ENCODE data around the gene PRPSAP2. TPM values are rescaled to one million over a fixed set of nuclear protein-coding genes. Genes with fewer than 3 reads are reported as not detected.
"Not testable (repeated sequence)": the region's sequence is repeated elsewhere in the genome, so short reads cannot be mapped to it uniquely, and the experiment has no call there.

The PRPSAP2 gene
- total RNA-seq, 1 donor from 2014 or later: 50.6 TPM

DNA sequence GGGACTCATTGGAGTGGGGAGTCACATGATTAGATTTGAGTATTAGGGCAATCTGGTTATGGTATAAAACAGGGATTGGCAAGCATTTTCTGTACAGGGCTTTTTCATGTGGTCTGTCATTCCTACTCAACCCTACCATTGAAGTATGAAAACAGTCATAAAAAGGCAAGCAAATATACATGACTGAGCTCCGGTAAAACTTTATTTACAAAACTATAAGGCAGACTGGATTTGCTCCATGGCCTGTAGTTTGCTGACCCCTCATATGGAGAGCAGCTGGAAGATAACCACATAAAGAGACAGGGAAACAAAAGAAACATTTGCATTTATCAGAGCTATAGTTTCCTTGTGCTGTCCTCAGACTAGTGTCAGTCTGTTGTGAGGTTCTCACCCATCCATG lies 30.3 kb upstream of the PRPSAP2 start:
- H3K27me3 ChIP-seq (ENCODE audit: insufficient read depth, low read length); H3K27ac Mint-ChIP-seq (ENCODE audit: unreplicated experiment); FAIRE-seq: not testable (repeated sequence)

DNA sequence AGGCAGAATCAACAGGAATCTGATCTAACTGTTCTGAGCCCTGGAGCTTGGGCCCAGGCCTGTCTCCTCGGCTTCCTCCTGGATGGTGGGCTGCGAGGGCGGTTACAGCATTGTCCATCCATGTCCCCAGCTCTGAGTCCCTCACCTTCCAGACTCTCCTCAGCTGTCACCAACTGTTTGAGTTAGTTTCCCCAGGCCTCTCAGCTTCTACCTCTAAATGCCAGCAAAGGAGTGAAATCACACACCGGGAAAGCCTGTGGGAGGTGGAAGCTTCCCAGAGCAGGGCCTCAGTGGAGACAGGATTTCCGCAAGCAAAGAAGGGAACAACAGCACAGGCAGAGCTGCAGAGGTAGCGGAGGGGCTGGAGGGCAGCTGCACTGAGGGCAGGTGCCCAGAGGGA lies 9.4 kb upstream of the PRPSAP2 start:
- FAIRE-seq (no peak), DNase-seq (ENCODE audit: low read depth) (no peak)
- Histone ChIP-seq H3K79me2 (ENCODE audit: insufficient read depth, low read length) (no peaks in the 10 kb centered on the region), H3K27ac (ENCODE audit: low read depth, low read length) (no peak overlapping the region), H3K4me2 (ENCODE audit: low read length) (no peak overlapping the region), H2AFZ (ENCODE audit: low read depth, low read length) (no peak overlapping the region), H3K4me1 (ENCODE audit: insufficient read depth, low read length) (no peaks in the 10 kb centered on the region), H3K9me3 (ENCODE audit: insufficient read depth, low read depth, low read length) (no peaks in the 10 kb centered on the region), H3K27me3 (ENCODE audit: insufficient read depth, low read length) (no peaks in the 10 kb centered on the region), H3K4me3 (ENCODE audit: insufficient read depth, low read depth, low read length) (no peak overlapping the region), H3K36me3 (ENCODE audit: insufficient read depth, low read length) (no peaks in the 10 kb centered on the region), H3K9ac (ENCODE audit: low read length) (no peak overlapping the region), H4K20me1 (ENCODE audit: insufficient read depth, low read length) (no peaks in the 10 kb centered on the region)
- H3K27me3 Mint-ChIP-seq (ENCODE audit: low read depth, unreplicated experiment): no peaks in the 10 kb centered on the region
- H3K9me3 Mint-ChIP-seq (ENCODE audit: unreplicated experiment): no peaks in the 10 kb centered on the region
- H3K4me3 Mint-ChIP-seq (ENCODE audit: unreplicated experiment): no peak overlapping the region
- TF ChIP-seq, protein P1, sequence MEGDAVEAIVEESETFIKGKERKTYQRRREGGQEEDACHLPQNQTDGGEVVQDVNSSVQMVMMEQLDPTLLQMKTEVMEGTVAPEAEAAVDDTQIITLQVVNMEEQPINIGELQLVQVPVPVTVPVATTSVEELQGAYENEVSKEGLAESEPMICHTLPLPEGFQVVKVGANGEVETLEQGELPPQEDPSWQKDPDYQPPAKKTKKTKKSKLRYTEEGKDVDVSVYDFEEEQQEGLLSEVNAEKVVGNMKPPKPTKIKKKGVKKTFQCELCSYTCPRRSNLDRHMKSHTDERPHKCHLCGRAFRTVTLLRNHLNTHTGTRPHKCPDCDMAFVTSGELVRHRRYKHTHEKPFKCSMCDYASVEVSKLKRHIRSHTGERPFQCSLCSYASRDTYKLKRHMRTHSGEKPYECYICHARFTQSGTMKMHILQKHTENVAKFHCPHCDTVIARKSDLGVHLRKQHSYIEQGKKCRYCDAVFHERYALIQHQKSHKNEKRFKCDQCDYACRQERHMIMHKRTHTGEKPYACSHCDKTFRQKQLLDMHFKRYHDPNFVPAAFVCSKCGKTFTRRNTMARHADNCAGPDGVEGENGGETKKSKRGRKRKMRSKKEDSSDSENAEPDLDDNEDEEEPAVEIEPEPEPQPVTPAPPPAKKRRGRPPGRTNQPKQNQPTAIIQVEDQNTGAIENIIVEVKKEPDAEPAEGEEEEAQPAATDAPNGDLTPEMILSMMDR (IDR thresholded peaks at IDR 0.05; ENCODE audit: insufficient read depth, low read depth, low read length): no peak
- TF ChIP-seq EZH2 (IDR thresholded peaks at IDR 0.05; ENCODE audit: insufficient read depth, low read length): no peak
- no peaks in the 10 kb centered on the region for H3K36me3 Mint-ChIP-seq (ENCODE audit: low read depth, unreplicated experiment)
- no peak overlapping the region for H3K27ac Mint-ChIP-seq (ENCODE audit: unreplicated experiment)
- peaks cover 2% of the 10 kb centered on the region for H3K4me1 Mint-ChIP-seq (ENCODE audit: low read depth, unreplicated experiment)

More for the DNA sequence above, 30.3 kb upstream of the PRPSAP2 start:
- H3K79me2 ChIP-seq (ENCODE audit: insufficient read depth, low read length); H3K4me2 ChIP-seq (ENCODE audit: low read length); H3K4me1 ChIP-seq (ENCODE audit: insufficient read depth, low read length); H3K4me3 Mint-ChIP-seq (ENCODE audit: unreplicated experiment); DNase-seq (ENCODE audit: low read depth); H3K4me1 Mint-ChIP-seq (ENCODE audit: low read depth, unreplicated experiment); H3K27ac ChIP-seq (ENCODE audit: low read depth, low read length); H3K27me3 Mint-ChIP-seq (ENCODE audit: low read depth, unreplicated experiment); H3K36me3 Mint-ChIP-seq (ENCODE audit: low read depth, unreplicated experiment); H3K9me3 ChIP-seq (ENCODE audit: insufficient read depth, low read depth, low read length); H3K4me3 ChIP-seq (ENCODE audit: insufficient read depth, low read depth, low read length); H3K36me3 ChIP-seq (ENCODE audit: insufficient read depth, low read length); H3K9me3 Mint-ChIP-seq (ENCODE audit: unreplicated experiment); H3K9ac ChIP-seq (ENCODE audit: low read length); H2AFZ ChIP-seq (ENCODE audit: low read depth, low read length); H4K20me1 ChIP-seq (ENCODE audit: insufficient read depth, low read length): not testable (repeated sequence)

DNA sequence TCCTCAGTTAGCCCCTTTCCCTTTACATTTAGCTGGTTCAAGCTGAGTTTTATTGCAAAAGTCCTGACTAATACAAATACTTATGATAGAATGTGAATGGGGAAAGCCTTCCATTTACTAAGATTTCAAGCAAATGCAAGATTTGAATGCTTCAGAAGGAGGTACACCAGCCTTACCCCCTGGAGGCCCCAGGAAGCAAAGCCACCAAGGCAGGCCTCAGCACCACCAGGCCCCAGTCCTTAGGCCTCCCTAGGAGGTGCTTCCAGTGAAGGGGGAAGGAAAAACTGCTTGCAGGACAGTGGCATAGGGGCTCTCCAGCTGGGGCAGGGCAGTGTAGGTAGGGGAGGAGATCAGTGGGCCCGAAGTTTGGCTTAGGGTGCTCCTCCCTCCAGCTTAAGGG lies 7.3 kb upstream of the PRPSAP2 start:
- FAIRE-seq: no peak
- Histone ChIP-seq H4K20me1 (ENCODE audit: insufficient read depth, low read length) (no peaks in the 10 kb centered on the region), H3K27me3 (ENCODE audit: insufficient read depth, low read length) (no peaks in the 10 kb centered on the region), H3K4me3 (ENCODE audit: insufficient read depth, low read depth, low read length) (no peak overlapping the region), H2AFZ (ENCODE audit: low read depth, low read length) (no peak overlapping the region), H3K79me2 (ENCODE audit: insufficient read depth, low read length) (peaks cover 6% of the 10 kb centered on the region), H3K4me1 (ENCODE audit: insufficient read depth, low read length) (peaks cover 4% of the 10 kb centered on the region), H3K27ac (ENCODE audit: low read depth, low read length) (no peak overlapping the region), H3K9ac (ENCODE audit: low read length) (no peak overlapping the region), H3K4me2 (ENCODE audit: low read length) (no peak overlapping the region), H3K36me3 (ENCODE audit: insufficient read depth, low read length) (no peaks in the 10 kb centered on the region), H3K9me3 (ENCODE audit: insufficient read depth, low read depth, low read length) (no peaks in the 10 kb centered on the region)
- peaks cover 2% of the 10 kb centered on the region for H3K4me1 Mint-ChIP-seq (ENCODE audit: low read depth, unreplicated experiment)
- H3K36me3 Mint-ChIP-seq (ENCODE audit: low read depth, unreplicated experiment): no peaks in the 10 kb centered on the region
- H3K27me3 Mint-ChIP-seq (ENCODE audit: low read depth, unreplicated experiment): no peaks in the 10 kb centered on the region
- no peak overlapping the region for H3K27ac Mint-ChIP-seq (ENCODE audit: unreplicated experiment)
- TF ChIP-seq, protein P1 (IDR thresholded peaks at IDR 0.05; ENCODE audit: insufficient read depth, low read depth, low read length): no peak
- H3K9me3 Mint-ChIP-seq (ENCODE audit: unreplicated experiment): no peaks in the 10 kb centered on the region
- no peak for DNase-seq (ENCODE audit: low read depth)
- H3K4me3 Mint-ChIP-seq (ENCODE audit: unreplicated experiment): no peak overlapping the region
